IMR-90 (cell line): ENCODE data around the gene CCDC51. TPM values are rescaled to one million over a fixed set of nuclear protein-coding genes. Genes with fewer than 3 reads are reported as not detected.
A peak's percentile ranks its signal among the peaks of the same experiment; 100 is the strongest.

Experiments
- ATAC-seq: fragments of 200-7000 bp; cut with Tn5 transposase; 2 replicates; pipeline ENCODE4 v1.9.1; 2020; ENCODE audit warnings: low read depth, mild to moderate bottlenecking, moderate library complexity
- BruUV-seq: library from RNA; stranded (reverse); fragments of 400-500 nt; replicated peaks from 2 replicates; lab custom pipeline; 2021; lab: Mats Ljungman, UMichigan
- CTCF ChIA-PET: fragments of 300-600 bp; formaldehyde crosslinking; extraction: SDS; loops from one replicate; lab custom pipeline; 2021; ENCODE audit warnings: antibody characterized with exemption; lab: Yijun Ruan, JAX
- POLR2A ChIA-PET: fragments of 300-600 bp; sonication (Branson Sonifier 250); formaldehyde crosslinking; loops from one replicate; lab custom pipeline; 2022; ENCODE audit warnings: antibody characterized with exemption; ENCODE audit not compliant: unreplicated experiment; lab: Charles Lee
- DNase-seq: peaks from one replicate; pipeline ENCODE4 v3.0.0; 2013
- H2AFZ ChIP-seq: replicated peaks from 2 replicates; pipeline ENCODE3; 2013; ENCODE audit warnings: low read length, mild to moderate bottlenecking; ENCODE audit not compliant: poor library complexity
- H2AK5ac ChIP-seq: 2 replicates; pipeline ENCODE4 v1.6.1; 2013; ENCODE audit warnings: low read depth, low read length, inconsistent platforms
- H2AK9ac ChIP-seq: replicated peaks from 2 replicates; pipeline ENCODE3; 2013; ENCODE audit warnings: mild to moderate bottlenecking, low read depth, low read length, moderate library complexity; ENCODE audit not compliant: poor library complexity
- H2BK120ac ChIP-seq: 2 replicates; pipeline ENCODE4 v1.6.1; 2013; ENCODE audit warnings: low read depth, low read length, inconsistent platforms
- H2BK15ac ChIP-seq: 3 replicates; pipeline ENCODE4 v1.6.1; 2013; ENCODE audit warnings: low read depth, low read length, inconsistent platforms
- H2BK20ac ChIP-seq: 2 replicates; pipeline ENCODE4 v1.6.1; 2013; ENCODE audit warnings: low read depth, mild to moderate bottlenecking, inconsistent platforms, low read length, moderate library complexity
- H2BK5ac ChIP-seq: 2 replicates; pipeline ENCODE4 v1.6.1; 2013; ENCODE audit warnings: mild to moderate bottlenecking, low read depth, low read length, inconsistent platforms; ENCODE audit not compliant: poor library complexity, severe bottlenecking
- H3K14ac ChIP-seq: replicated peaks from 2 replicates; pipeline ENCODE4 v1.6.1; 2013; ENCODE audit warnings: low read depth, low read length, inconsistent platforms
- H3K18ac ChIP-seq: 2 replicates; pipeline ENCODE4 v1.6.1; 2013; ENCODE audit warnings: low read depth, low read length, control low read depth
- H3K23ac ChIP-seq: 2 replicates; pipeline ENCODE4 v1.6.1; 2013; ENCODE audit warnings: low read depth, low read length, inconsistent platforms
- H3K27ac ChIP-seq: 2 replicates; pipeline ENCODE4 v1.5.1; 2013; ENCODE audit warnings: mild to moderate bottlenecking, control low read depth, low read length; ENCODE audit not compliant: insufficient read depth
- H3K27me3 ChIP-seq: 2 replicates; pipeline ENCODE4 v1.6.1; 2013; ENCODE audit warnings: low read length; ENCODE audit not compliant: control insufficient read depth, insufficient read depth
- H3K36me3 ChIP-seq: 2 replicates; pipeline ENCODE4 v1.6.1; 2013; ENCODE audit warnings: low read length, mixed read lengths; ENCODE audit not compliant: control insufficient read depth, insufficient read depth
- H3K4ac ChIP-seq: 2 replicates; pipeline ENCODE4 v1.6.1; 2013; ENCODE audit warnings: low read depth, low read length, inconsistent platforms
- H3K4me1 ChIP-seq: 2 replicates; pipeline ENCODE4 v1.6.1; 2013; ENCODE audit warnings: low read length, mixed read lengths; ENCODE audit not compliant: control insufficient read depth, insufficient read depth
- H3K4me2 ChIP-seq: 2 replicates; pipeline ENCODE4 v1.6.1; 2013; ENCODE audit warnings: low read depth, mild to moderate bottlenecking, control low read depth, low read length, moderate library complexity
- H3K4me3 ChIP-seq: 2 replicates; pipeline ENCODE4 v1.5.1; 2013; ENCODE audit warnings: low read depth, mild to moderate bottlenecking, control low read depth, low read length, moderate library complexity; ENCODE audit not compliant: insufficient read depth
- H3K56ac ChIP-seq: 2 replicates; pipeline ENCODE4 v1.6.1; 2013; ENCODE audit warnings: low read length, inconsistent platforms; ENCODE audit not compliant: insufficient read depth; ENCODE audit errors: extremely low read depth
- H3K79me1 ChIP-seq, 2 experiments: 2 replicates each; pipeline ENCODE4 v1.6.1; 2013; ENCODE audit warnings: low read length in 2 of 2, inconsistent platforms in 1 of 2, low read depth in 1 of 2
- H3K9ac ChIP-seq: 2 replicates; pipeline ENCODE4 v1.6.1; 2013; ENCODE audit warnings: low read depth, low read length, control low read depth
- H3K9me1 ChIP-seq: 2 replicates; pipeline ENCODE4 v1.6.1; 2013; ENCODE audit warnings: low read length, inconsistent platforms; ENCODE audit not compliant: insufficient read depth
- H3K9me3 ChIP-seq: 2 replicates; pipeline ENCODE4 v1.6.1; 2013; ENCODE audit warnings: low read length; ENCODE audit not compliant: control insufficient read depth, insufficient read depth
- H4K20me1 ChIP-seq: 2 replicates; pipeline ENCODE4 v1.6.1; 2013; ENCODE audit warnings: low read length, inconsistent platforms; ENCODE audit not compliant: insufficient read depth
- H4K5ac ChIP-seq: 2 replicates; pipeline ENCODE4 v1.6.1; 2013; ENCODE audit warnings: mild to moderate bottlenecking, low read depth, low read length, control low read depth
- H4K8ac ChIP-seq, 2 experiments: 2 replicates each; pipeline ENCODE4 v1.6.1; 2013; ENCODE audit warnings: low read depth in 2 of 2, low read length in 2 of 2, control low read depth in 1 of 2, inconsistent platforms in 1 of 2
- H4K91ac ChIP-seq: 2 replicates; pipeline ENCODE4 v1.6.1; 2013; ENCODE audit warnings: low read depth, low read length, inconsistent platforms; ENCODE audit not compliant: insufficient read depth
- NFE2L2 ChIP-seq: fragments of 150-350 bp; IDR thresholded peaks from 2 replicates; pipeline ENCODE4 v1.6.1; 2016; ENCODE audit warnings: low read depth, mild to moderate bottlenecking, low read length
- WGBS, 2 experiments: methylation state at CpG; one replicate each; pipeline versions ENCODE4 v1.1.5 to v1.1.7; 2013; ENCODE audit warnings: missing lambda C conversion rate in 2 of 2; ENCODE audit not compliant: insufficient read length in 1 of 2; ENCODE audit errors: extremely low coverage in 2 of 2; 5-methylcytosine and 5-hydroxymethylcytosine counted together
- dilution Hi-C: fragments of 300-500 bp; cut with HindIII; formaldehyde crosslinking; loops from one replicate; pipeline ENCODE4 v1.14.3; 2018; ENCODE audit warnings: low sequenced_read_pairs; ENCODE audit not compliant: unreplicated experiment
- in situ Hi-C: fragments of 300-500 bp; cut with MboI; formaldehyde crosslinking; loops from 3 replicates; pipeline ENCODE4 v1.14.3; 2019; ENCODE audit warnings: low sequenced_read_pairs, inconsistent platforms, mixed read lengths
- intact Hi-C: fragments of 100-400 bp; cut with micrococcal nuclease; formaldehyde crosslinking; loops from 2 replicates; pipeline ENCODE4 v1.10.0; 2022
- polyA plus RNA-seq, 3 experiments: library from polyadenylated mRNA; depleted of rRNA; stranded (reverse); fragments of >200 nt; gene quantifications; 2 replicates each; pipeline ENCODE4 v1.2.3, GENCODE V29; 2012; ENCODE audit warnings: low replicate concordance in 1 of 3
- total RNA-seq: library from RNA; depleted of rRNA; stranded (reverse); fragments of >200 nt; gene quantifications from 2 replicates; pipeline ENCODE4 v1.2.3, GENCODE V29; 2012

Gene CCDC51
- total and polyA plus RNA-seq, 2 of the 4 experiments (the other 2 are of a cell fraction): 11.0 to 16.1 TPM

DNA sequence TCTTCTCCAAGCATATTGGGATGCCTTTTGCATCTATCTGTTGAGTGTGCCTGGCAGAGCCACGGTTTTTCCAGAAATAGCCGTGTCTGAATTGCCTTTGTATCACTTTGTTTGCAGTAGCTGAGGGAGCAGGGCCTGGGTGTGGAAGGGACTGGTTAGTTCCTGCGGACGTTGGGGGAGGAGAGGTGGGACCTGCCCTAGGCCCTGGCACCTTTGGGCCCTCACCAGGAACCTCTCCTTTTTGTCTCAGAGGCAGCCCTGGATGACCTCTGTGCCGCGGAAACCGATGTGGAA is 25.3 kb upstream of the CCDC51 start:
- in situ Hi-C loops (loop anchor here (5.0 to 10.0 kb wide), 2 partner anchors 92 to 200 kb away; partner anchors contain the start of genes CELSR3 and PFKFB4), dilution Hi-C loops (no loop called here), intact Hi-C loops (loop anchor here (1.0 to 5.0 kb wide), 3 partner anchors 83 to 222 kb away; partner anchors contain the start of genes NCKIPSD and SLC26A6)
- H3K4me2 ChIP-seq: peak overlapping the region; percentile 6; the same call in 1 of the 2 replicates
- H3K9me3 ChIP-seq: no peaks in the 10 kb centered on the region
- H2BK5ac ChIP-seq: peak overlapping the region; percentile 27
- BruUV-seq: no TSS peak
- peak overlapping the region in 1 of 2 experiments; percentile 69; a peak in 1 of 4 replicates for H4K8ac ChIP-seq
- peak overlapping the region; percentile 100 for H2AK9ac ChIP-seq
- peak overlapping the region; percentile 93 for H2AFZ ChIP-seq
- DNase-seq: no peak
- peak overlapping the region; percentile 46 for H3K4ac ChIP-seq
- H3K79me1 ChIP-seq: peaks cover 0 to 41% of the 10 kb centered on the region in 2 experiments; a peak in 3 of 4 replicates
- no peak overlapping the region for H2BK15ac ChIP-seq
- no peaks in the 10 kb centered on the region for H3K27me3 ChIP-seq
- ATAC-seq: no peak
- peak overlapping the region; percentile 44 for H2AK5ac ChIP-seq
- peak overlapping the region; percentile 18; the same call in 1 of the 2 replicates for H4K5ac ChIP-seq
- H2BK20ac ChIP-seq: no peak overlapping the region
- H3K36me3 ChIP-seq: peaks cover 45% of the 10 kb centered on the region
- H3K14ac ChIP-seq: no peak overlapping the region
- peak overlapping the region; percentile 42 for H3K27ac ChIP-seq
- ChIA-PET POLR2A (no interaction called here), CTCF (no interaction called here)
- no peak for TF ChIP-seq NFE2L2
- peak overlapping the region; percentile 3; the same call in 1 of the 2 replicates for H3K9ac ChIP-seq
- peak overlapping the region; percentile 25; the same call in 1 of the 2 replicates for H4K91ac ChIP-seq
- WGBS, 2 experiments: 60% methylated on average over 1 of the region's 7 CpGs; no CpG with 5 or more reads in 1 of the 2 experiments
- H3K4me1 ChIP-seq: peaks cover 19% of the 10 kb centered on the region
- H2BK120ac ChIP-seq: peak overlapping the region; percentile 8; the same call in 1 of the 2 replicates
- no peak overlapping the region for H3K56ac ChIP-seq
- H3K18ac ChIP-seq: no peak overlapping the region
- H3K4me3 ChIP-seq: no peak overlapping the region
- no peak overlapping the region for H3K23ac ChIP-seq
- no peaks in the 10 kb centered on the region; the same call in 1 of the 2 replicates for H4K20me1 ChIP-seq
- H3K9me1 ChIP-seq: peaks cover 8% of the 10 kb centered on the region; the same call in 1 of the 2 replicates
